IMR-90 (cell line): Measurements from ENCODE around the gene AHCYL2. TPM values are rescaled to one million over a fixed set of nuclear protein-coding genes. Genes with fewer than 3 reads are reported as not detected.

Experiments used
- ATAC-seq: fragments of 200-7000 bp; cut with Tn5 transposase; 2 replicates; pipeline ENCODE4 v1.9.1; 2020; ENCODE audit warnings: low read depth, mild to moderate bottlenecking, moderate library complexity
- BruUV-seq: library from RNA; stranded (reverse); fragments of 400-500 nt; replicated peaks from 2 replicates; lab custom pipeline; 2021; lab: Mats Ljungman, UMichigan
- CTCF ChIA-PET: fragments of 300-600 bp; formaldehyde crosslinking; extraction: SDS; loops from one replicate; lab custom pipeline; 2021; ENCODE audit warnings: antibody characterized with exemption; lab: Yijun Ruan, JAX
- POLR2A ChIA-PET: fragments of 300-600 bp; sonication (Branson Sonifier 250); formaldehyde crosslinking; loops from one replicate; lab custom pipeline; 2022; ENCODE audit warnings: antibody characterized with exemption; ENCODE audit not compliant: unreplicated experiment; lab: Charles Lee
- DNase-seq: peaks from one replicate; pipeline ENCODE4 v3.0.0; 2013
- H2AFZ ChIP-seq: replicated peaks from 2 replicates; pipeline ENCODE3; 2013; ENCODE audit warnings: low read length, mild to moderate bottlenecking; ENCODE audit not compliant: poor library complexity
- H2AK5ac ChIP-seq: 2 replicates; pipeline ENCODE4 v1.6.1; 2013; ENCODE audit warnings: low read depth, low read length, inconsistent platforms
- H2AK9ac ChIP-seq: replicated peaks from 2 replicates; pipeline ENCODE3; 2013; ENCODE audit warnings: mild to moderate bottlenecking, low read depth, low read length, moderate library complexity; ENCODE audit not compliant: poor library complexity
- H2BK120ac ChIP-seq: 2 replicates; pipeline ENCODE4 v1.6.1; 2013; ENCODE audit warnings: low read depth, low read length, inconsistent platforms
- H2BK15ac ChIP-seq: 3 replicates; pipeline ENCODE4 v1.6.1; 2013; ENCODE audit warnings: low read depth, low read length, inconsistent platforms
- H2BK20ac ChIP-seq: 2 replicates; pipeline ENCODE4 v1.6.1; 2013; ENCODE audit warnings: low read depth, mild to moderate bottlenecking, inconsistent platforms, low read length, moderate library complexity
- H2BK5ac ChIP-seq: 2 replicates; pipeline ENCODE4 v1.6.1; 2013; ENCODE audit warnings: mild to moderate bottlenecking, low read depth, low read length, inconsistent platforms; ENCODE audit not compliant: poor library complexity, severe bottlenecking
- H3K14ac ChIP-seq: replicated peaks from 2 replicates; pipeline ENCODE4 v1.6.1; 2013; ENCODE audit warnings: low read depth, low read length, inconsistent platforms
- H3K18ac ChIP-seq: 2 replicates; pipeline ENCODE4 v1.6.1; 2013; ENCODE audit warnings: low read depth, low read length, control low read depth
- H3K23ac ChIP-seq: 2 replicates; pipeline ENCODE4 v1.6.1; 2013; ENCODE audit warnings: low read depth, low read length, inconsistent platforms
- H3K27ac ChIP-seq: 2 replicates; pipeline ENCODE4 v1.5.1; 2013; ENCODE audit warnings: mild to moderate bottlenecking, control low read depth, low read length; ENCODE audit not compliant: insufficient read depth
- H3K27me3 ChIP-seq: 2 replicates; pipeline ENCODE4 v1.6.1; 2013; ENCODE audit warnings: low read length; ENCODE audit not compliant: control insufficient read depth, insufficient read depth
- H3K36me3 ChIP-seq: 2 replicates; pipeline ENCODE4 v1.6.1; 2013; ENCODE audit warnings: low read length, mixed read lengths; ENCODE audit not compliant: control insufficient read depth, insufficient read depth
- H3K4ac ChIP-seq: 2 replicates; pipeline ENCODE4 v1.6.1; 2013; ENCODE audit warnings: low read depth, low read length, inconsistent platforms
- H3K4me1 ChIP-seq: 2 replicates; pipeline ENCODE4 v1.6.1; 2013; ENCODE audit warnings: low read length, mixed read lengths; ENCODE audit not compliant: control insufficient read depth, insufficient read depth
- H3K4me2 ChIP-seq: 2 replicates; pipeline ENCODE4 v1.6.1; 2013; ENCODE audit warnings: low read depth, mild to moderate bottlenecking, control low read depth, low read length, moderate library complexity
- H3K4me3 ChIP-seq: 2 replicates; pipeline ENCODE4 v1.5.1; 2013; ENCODE audit warnings: low read depth, mild to moderate bottlenecking, control low read depth, low read length, moderate library complexity; ENCODE audit not compliant: insufficient read depth
- H3K56ac ChIP-seq: 2 replicates; pipeline ENCODE4 v1.6.1; 2013; ENCODE audit warnings: low read length, inconsistent platforms; ENCODE audit not compliant: insufficient read depth; ENCODE audit errors: extremely low read depth
- H3K79me1 ChIP-seq, 2 experiments: 2 replicates each; pipeline ENCODE4 v1.6.1; 2013; ENCODE audit warnings: low read length in 2 of 2, inconsistent platforms in 1 of 2, low read depth in 1 of 2
- H3K9ac ChIP-seq: 2 replicates; pipeline ENCODE4 v1.6.1; 2013; ENCODE audit warnings: low read depth, low read length, control low read depth
- H3K9me1 ChIP-seq: 2 replicates; pipeline ENCODE4 v1.6.1; 2013; ENCODE audit warnings: low read length, inconsistent platforms; ENCODE audit not compliant: insufficient read depth
- H3K9me3 ChIP-seq: 2 replicates; pipeline ENCODE4 v1.6.1; 2013; ENCODE audit warnings: low read length; ENCODE audit not compliant: control insufficient read depth, insufficient read depth
- H4K20me1 ChIP-seq: 2 replicates; pipeline ENCODE4 v1.6.1; 2013; ENCODE audit warnings: low read length, inconsistent platforms; ENCODE audit not compliant: insufficient read depth
- H4K5ac ChIP-seq: 2 replicates; pipeline ENCODE4 v1.6.1; 2013; ENCODE audit warnings: mild to moderate bottlenecking, low read depth, low read length, control low read depth
- H4K8ac ChIP-seq, 2 experiments: 2 replicates each; pipeline ENCODE4 v1.6.1; 2013; ENCODE audit warnings: low read depth in 2 of 2, low read length in 2 of 2, control low read depth in 1 of 2, inconsistent platforms in 1 of 2
- H4K91ac ChIP-seq: 2 replicates; pipeline ENCODE4 v1.6.1; 2013; ENCODE audit warnings: low read depth, low read length, inconsistent platforms; ENCODE audit not compliant: insufficient read depth
- BHLHE40 ChIP-seq: fragments of 150-350 bp; IDR thresholded peaks from 2 replicates; pipeline ENCODE4 v1.6.1; 2016; ENCODE audit warnings: mild to moderate bottlenecking, low read depth, low read length
- CEBPB ChIP-seq: IDR thresholded peaks from 2 replicates; pipeline ENCODE4 v1.6.1; 2012; ENCODE audit warnings: low read depth, low read length, improper control_type of control experiment
- CHD1 ChIP-seq: IDR thresholded peaks from 2 replicates; pipeline ENCODE4 v1.6.1; 2012; ENCODE audit warnings: low read depth, low read length, improper control_type of control experiment
- ELK1 ChIP-seq: fragments of 150-350 bp; IDR thresholded peaks from 2 replicates; pipeline ENCODE4 v1.6.1; 2016; ENCODE audit warnings: low read depth, mild to moderate bottlenecking, low read length, moderate library complexity, borderline replicate concordance
- FOS ChIP-seq: fragments of 150-350 bp; IDR thresholded peaks from 2 replicates; pipeline ENCODE4 v1.6.1; 2016; ENCODE audit warnings: low read depth, low read length
- MAFK ChIP-seq: IDR thresholded peaks from 2 replicates; pipeline ENCODE4 v1.6.1; 2012; ENCODE audit warnings: low read depth, low read length, improper control_type of control experiment
- MAZ ChIP-seq: IDR thresholded peaks from 2 replicates; pipeline ENCODE4 v1.6.1; 2012; ENCODE audit warnings: low read depth, mild to moderate bottlenecking, low read length, improper control_type of control experiment, moderate library complexity, borderline replicate concordance
- MXI1 ChIP-seq: IDR thresholded peaks from 2 replicates; pipeline ENCODE4 v1.6.1; 2012; ENCODE audit warnings: low read depth, mild to moderate bottlenecking, low read length, moderate library complexity, borderline replicate concordance
- NFE2L2 ChIP-seq: fragments of 150-350 bp; IDR thresholded peaks from 2 replicates; pipeline ENCODE4 v1.6.1; 2016; ENCODE audit warnings: low read depth, mild to moderate bottlenecking, low read length
- POLR2A ChIP-seq: IDR thresholded peaks from 2 replicates; pipeline ENCODE4 v1.6.1; 2012; ENCODE audit warnings: mild to moderate bottlenecking, low read depth, low read length
- RAD21 ChIP-seq: IDR thresholded peaks from 2 replicates; pipeline ENCODE4 v1.6.1; 2012; ENCODE audit warnings: low read length, improper control_type of control experiment
- RCOR1 ChIP-seq: IDR thresholded peaks from 2 replicates; pipeline ENCODE4 v1.6.1; 2012; ENCODE audit warnings: mild to moderate bottlenecking, low read length, improper control_type of control experiment; ENCODE audit not compliant: insufficient replicate concordance
- RFX5 ChIP-seq: IDR thresholded peaks from 2 replicates; pipeline ENCODE4 v1.8.0; 2012; ENCODE audit warnings: low read depth, mild to moderate bottlenecking, low read length, moderate library complexity
- SMC3 ChIP-seq: fragments of 150-350 bp; IDR thresholded peaks from 2 replicates; pipeline ENCODE4 v1.6.1; 2016; ENCODE audit warnings: low read depth, mild to moderate bottlenecking, antibody characterized with exemption, low read length, moderate library complexity
- USF2 ChIP-seq: fragments of 150-350 bp; IDR thresholded peaks from 2 replicates; pipeline ENCODE4 v1.6.1; 2017; ENCODE audit warnings: mild to moderate bottlenecking, antibody characterized with exemption, low read length, low read depth
- dilution Hi-C: fragments of 300-500 bp; cut with HindIII; formaldehyde crosslinking; loops from one replicate; pipeline ENCODE4 v1.14.3; 2018; ENCODE audit warnings: low sequenced_read_pairs; ENCODE audit not compliant: unreplicated experiment
- in situ Hi-C: fragments of 300-500 bp; cut with MboI; formaldehyde crosslinking; loops from 3 replicates; pipeline ENCODE4 v1.14.3; 2019; ENCODE audit warnings: low sequenced_read_pairs, inconsistent platforms, mixed read lengths
- intact Hi-C: fragments of 100-400 bp; cut with micrococcal nuclease; formaldehyde crosslinking; loops from 2 replicates; pipeline ENCODE4 v1.10.0; 2022
- polyA plus RNA-seq, 3 experiments: library from polyadenylated mRNA; depleted of rRNA; stranded (reverse); fragments of >200 nt; gene quantifications; 2 replicates each; pipeline ENCODE4 v1.2.3, GENCODE V29; 2012; ENCODE audit warnings: low replicate concordance in 1 of 3
- total RNA-seq: library from RNA; depleted of rRNA; stranded (reverse); fragments of >200 nt; gene quantifications from 2 replicates; pipeline ENCODE4 v1.2.3, GENCODE V29; 2012
- TF ChIP-seq, protein P1 (sequence below): conservative IDR thresholded peaks from 2 replicates; pipeline ENCODE4 v1.5.1; 2012; ENCODE audit warnings: mild to moderate bottlenecking, low read depth, low read length, improper control_type of control experiment

AHCYL2 gene
- total and polyA plus RNA-seq, 2 of the 4 experiments (the other 2 are of a cell fraction) = 5.7 to 7.6 TPM

DNA sequence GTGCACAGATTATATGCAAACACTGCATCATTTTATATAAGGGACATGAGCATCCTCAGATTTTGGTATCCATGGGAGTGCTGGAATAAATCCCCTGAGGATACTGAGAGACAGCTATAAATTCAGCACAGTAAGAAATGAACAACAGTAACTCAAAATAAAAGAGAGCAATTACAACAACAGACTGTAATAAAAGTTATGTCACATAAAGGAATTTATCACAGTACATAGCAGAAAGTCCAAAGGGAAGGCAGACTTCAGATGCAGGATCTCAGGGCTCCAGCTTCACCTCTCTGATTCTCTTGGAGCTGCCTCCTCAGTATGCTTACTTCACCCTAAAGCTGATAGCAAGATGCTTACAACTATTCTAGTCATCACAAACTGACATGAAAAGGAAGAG, 165.5 kb downstream of the AHCYL2 start:
- Histone ChIP-seq H2BK120ac (no peak overlapping the region), H3K36me3 (0 out of 2 replicates have a peak, but pooled peaks cover 2% of the 10 kb centered on the region), H4K5ac (no peak overlapping the region), H3K79me1 (no peaks in the 10 kb centered on the region), H3K14ac (no peak overlapping the region), H3K4ac (no peak overlapping the region), H4K8ac (no peak overlapping the region), H3K4me3 (no peak overlapping the region), H2AFZ (no peak overlapping the region), H2AK9ac (no peak overlapping the region), H2AK5ac (no peak overlapping the region), H3K9me1 (peaks cover 3% of the 10 kb centered on the region), H4K20me1 (no peaks in the 10 kb centered on the region), H3K9me3 (no peaks in the 10 kb centered on the region), H3K18ac (no peak overlapping the region), H3K23ac (no peak overlapping the region), H2BK20ac (no peak overlapping the region), H4K91ac (no peak overlapping the region), H2BK15ac (no peak overlapping the region), H3K4me2 (no peak overlapping the region), H2BK5ac (no peak overlapping the region), H3K27ac (no peak overlapping the region), H3K56ac (no peak overlapping the region), H3K9ac (no peak overlapping the region), H3K27me3 (no peaks in the 10 kb centered on the region), H3K4me1 (peaks cover 6% of the 10 kb centered on the region)
- ATAC-seq = no peak
- ChIA-PET POLR2A (no interaction called here), CTCF (no interaction called here)
- dilution Hi-C loops = no loop called here
- TF ChIP-seq RAD21 (no peak), RCOR1 (no peak), USF2 (no peak), CEBPB (no peak), MAFK (no peak), ELK1 (no peak), FOS (no peak), SMC3 (no peak), MAZ (no peak), BHLHE40 (no peak), POLR2A (no peak), MXI1 (no peak), RFX5 (no peak), NFE2L2 (no peak), CHD1 (no peak)
- TF ChIP-seq, protein P1, sequence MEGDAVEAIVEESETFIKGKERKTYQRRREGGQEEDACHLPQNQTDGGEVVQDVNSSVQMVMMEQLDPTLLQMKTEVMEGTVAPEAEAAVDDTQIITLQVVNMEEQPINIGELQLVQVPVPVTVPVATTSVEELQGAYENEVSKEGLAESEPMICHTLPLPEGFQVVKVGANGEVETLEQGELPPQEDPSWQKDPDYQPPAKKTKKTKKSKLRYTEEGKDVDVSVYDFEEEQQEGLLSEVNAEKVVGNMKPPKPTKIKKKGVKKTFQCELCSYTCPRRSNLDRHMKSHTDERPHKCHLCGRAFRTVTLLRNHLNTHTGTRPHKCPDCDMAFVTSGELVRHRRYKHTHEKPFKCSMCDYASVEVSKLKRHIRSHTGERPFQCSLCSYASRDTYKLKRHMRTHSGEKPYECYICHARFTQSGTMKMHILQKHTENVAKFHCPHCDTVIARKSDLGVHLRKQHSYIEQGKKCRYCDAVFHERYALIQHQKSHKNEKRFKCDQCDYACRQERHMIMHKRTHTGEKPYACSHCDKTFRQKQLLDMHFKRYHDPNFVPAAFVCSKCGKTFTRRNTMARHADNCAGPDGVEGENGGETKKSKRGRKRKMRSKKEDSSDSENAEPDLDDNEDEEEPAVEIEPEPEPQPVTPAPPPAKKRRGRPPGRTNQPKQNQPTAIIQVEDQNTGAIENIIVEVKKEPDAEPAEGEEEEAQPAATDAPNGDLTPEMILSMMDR = no peak
- intact Hi-C loops = no loop called here
- no peak for DNase-seq
- no TSS peak for BruUV-seq
- in situ Hi-C loops = no loop called here
